ENCODE measurements around the gene ANXA9.

- TF ChIP-seq CTCF (IDR thresholded peaks at IDR 0.05): no peak
- no peak for TF ChIP-seq POLR2A (IDR thresholded peaks at IDR 0.05)
These were observed 27.4 kb upstream of the ANXA9 start for GRCh38 chr1:150954708-150955107.

Measured in suprapubic skin (tissue), 3 donors.